ENCODE results near the gene SERTAD1. TPM values are rescaled to one million over a fixed set of nuclear protein-coding genes. Genes with fewer than 3 reads are reported as not detected.

SERTAD1 gene
- total RNA-seq, 1 donor from 2014 or later, result 2.0 TPM

DNA sequence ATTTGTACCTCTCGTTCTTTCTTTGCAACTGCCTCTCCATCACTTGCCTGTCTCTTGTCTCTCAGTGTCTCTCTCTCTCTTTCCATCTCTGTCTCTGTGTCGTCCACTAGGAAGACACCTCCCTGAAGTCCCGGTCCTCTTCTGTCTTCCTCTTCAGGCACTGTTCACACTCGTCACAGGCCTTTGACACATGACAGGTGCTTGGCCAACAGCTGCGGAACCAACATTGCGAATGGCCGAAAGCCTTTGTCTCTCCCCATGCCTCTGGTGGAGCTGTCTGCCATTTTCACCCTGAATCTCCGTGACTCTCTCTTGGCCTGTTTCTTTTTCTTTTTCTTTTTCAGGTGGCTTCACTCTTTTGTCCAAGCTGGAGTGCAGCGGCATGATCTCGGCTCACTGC is 38.6 kb downstream of the SERTAD1 start:
- DNase-seq (ENCODE audit: low spot score in 2 of 2), result no peak
- no peak for FAIRE-seq

- DNase-seq (ENCODE audit: low spot score in 2 of 2), result no peak
- no peak for FAIRE-seq
Measured at GRCh38 chr19:40383668-40384248, 42.0 kb downstream of the SERTAD1 start.

DNA sequence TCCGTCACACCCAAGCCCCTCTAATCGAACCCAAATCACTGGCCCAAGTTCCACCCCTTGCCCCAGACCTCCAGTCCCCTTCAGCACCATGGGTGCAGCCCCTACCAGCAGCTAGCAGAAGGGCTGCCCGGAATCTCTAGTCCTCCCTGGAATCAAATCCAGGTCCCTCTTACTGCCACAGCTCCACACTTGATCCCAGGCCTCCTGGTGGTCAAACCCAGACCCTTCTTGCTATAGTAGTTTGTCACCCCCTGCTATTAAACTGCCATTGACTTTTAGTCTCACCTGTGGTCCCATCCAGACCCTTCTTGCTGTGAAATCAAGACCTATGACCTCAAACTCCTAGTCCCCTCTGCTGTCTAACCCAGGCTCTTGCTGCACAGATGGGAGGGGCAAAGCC is 44.5 kb downstream of the SERTAD1 start:
- FAIRE-seq (no peak), DNase-seq (ENCODE audit: low spot score in 2 of 2) (no peak)

DNA sequence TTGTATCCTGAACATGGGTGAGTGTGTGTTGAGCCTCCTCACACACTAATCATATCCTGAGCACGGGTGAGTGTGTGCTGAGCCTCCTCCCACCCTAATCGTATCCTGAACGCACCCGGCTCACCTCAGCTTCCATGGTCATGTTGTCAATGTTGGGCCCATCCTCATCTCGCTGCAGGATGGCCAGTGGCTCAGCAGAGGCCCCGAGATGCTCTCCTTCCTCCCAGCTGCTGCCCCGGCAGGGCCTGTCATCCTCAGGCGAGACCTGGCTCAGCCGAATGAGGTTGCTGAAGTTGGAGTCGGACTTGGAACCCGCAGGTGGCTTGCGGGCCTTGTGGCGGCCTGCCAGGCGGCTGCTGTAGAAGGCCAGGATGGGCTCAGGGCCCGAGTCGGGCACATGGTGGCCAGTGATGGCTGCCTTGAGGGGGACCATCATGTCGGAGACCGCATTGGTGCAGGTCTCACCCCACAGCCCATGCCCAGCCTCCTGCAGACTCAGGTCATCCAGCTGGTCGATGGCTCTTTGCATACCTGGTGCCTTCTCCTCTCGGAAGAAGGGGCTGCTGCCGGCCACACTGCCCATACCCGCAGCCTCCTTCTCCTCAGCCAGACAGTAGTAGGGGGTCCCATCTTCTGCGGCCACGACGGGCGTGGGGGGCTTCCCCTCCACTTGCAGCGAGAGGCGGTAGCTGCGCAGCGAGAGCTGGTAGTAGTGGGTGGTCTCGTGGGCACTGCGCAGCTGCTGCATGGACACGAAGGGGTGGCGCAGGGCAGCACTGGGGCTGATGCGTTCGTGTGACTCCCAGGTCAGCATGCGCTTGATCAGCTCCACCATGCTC is 45.4 kb downstream of the SERTAD1 start:
- FAIRE-seq, result no peak
- DNase-seq (ENCODE audit: low spot score in 2 of 2), result no peak

DNA sequence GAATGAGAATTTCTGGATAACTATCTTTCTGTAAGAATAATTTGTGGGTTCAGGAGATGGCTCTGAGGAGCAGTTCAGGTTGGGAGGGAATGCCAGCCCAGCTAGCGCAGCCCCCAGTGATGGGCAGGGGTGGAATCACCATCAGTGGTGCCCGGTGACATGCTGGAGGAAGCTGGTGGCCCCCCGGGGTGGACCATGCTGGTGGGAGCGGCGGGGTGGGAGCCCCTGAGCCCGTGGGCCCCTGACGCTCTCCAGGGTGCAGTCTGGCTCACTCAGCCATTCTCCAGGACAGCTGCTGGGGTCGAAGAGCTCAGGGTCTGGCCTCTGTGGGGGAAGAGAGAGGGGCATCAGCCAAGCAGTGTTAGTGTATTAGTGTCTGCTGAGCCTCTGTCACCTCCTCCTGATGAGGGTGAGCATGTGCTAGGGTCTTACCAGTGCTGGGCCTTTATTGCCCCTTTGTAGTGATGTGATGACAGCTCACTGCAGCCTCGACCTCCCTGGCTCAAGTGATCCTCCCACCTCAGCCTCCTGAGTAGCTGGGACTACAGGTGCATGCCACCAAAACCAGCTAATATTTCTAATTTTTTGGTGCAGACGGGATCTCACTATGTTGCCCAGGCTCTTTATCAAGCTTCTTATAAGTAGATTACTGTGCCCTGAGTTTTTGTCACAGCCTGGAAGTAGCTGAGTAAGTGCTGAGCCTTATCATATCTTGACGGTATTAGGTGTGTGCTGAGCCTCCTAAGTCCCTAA is 46.2 kb downstream of the SERTAD1 start:
- no peak for FAIRE-seq
- no peak for DNase-seq (ENCODE audit: low spot score in 2 of 2)

DNA sequence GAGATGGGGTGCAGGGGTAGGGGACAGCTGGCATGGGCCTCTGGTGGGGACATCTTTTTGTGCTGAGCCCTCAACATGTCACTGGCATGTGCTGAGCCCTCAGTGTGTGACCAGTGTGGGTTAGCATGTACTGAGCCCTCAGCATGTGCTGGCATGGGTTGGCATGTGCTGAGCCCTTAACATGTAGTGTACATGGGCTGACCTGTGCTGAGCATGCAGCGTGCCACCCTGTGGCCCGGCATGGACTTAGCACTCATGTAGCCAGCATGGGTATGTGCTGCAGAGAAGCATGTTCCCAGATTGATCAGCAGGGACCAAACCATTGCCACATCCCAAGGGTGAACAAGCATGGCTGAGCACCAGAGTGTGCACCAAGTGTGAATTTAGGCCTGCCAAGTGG is 47.3 kb downstream of the SERTAD1 start:
- no peak for FAIRE-seq
- no peak for DNase-seq (ENCODE audit: low spot score in 2 of 2)

GRCh38 chr19:40377876-40378385 is 47.9 kb downstream of the SERTAD1 start:
- no peak for FAIRE-seq
- DNase-seq (ENCODE audit: low spot score in 2 of 2), result no peak

- DNase-seq (ENCODE audit: low spot score in 2 of 2) (no peak), FAIRE-seq (no peak)
Measured at GRCh38 chr19:40376286-40376862, 49.4 kb downstream of the SERTAD1 start.

- no peak for FAIRE-seq
- no peak for DNase-seq (ENCODE audit: low spot score in 2 of 2)
Measured at GRCh38 chr19:40374084-40374483, 51.7 kb downstream of the SERTAD1 start.

DNA sequence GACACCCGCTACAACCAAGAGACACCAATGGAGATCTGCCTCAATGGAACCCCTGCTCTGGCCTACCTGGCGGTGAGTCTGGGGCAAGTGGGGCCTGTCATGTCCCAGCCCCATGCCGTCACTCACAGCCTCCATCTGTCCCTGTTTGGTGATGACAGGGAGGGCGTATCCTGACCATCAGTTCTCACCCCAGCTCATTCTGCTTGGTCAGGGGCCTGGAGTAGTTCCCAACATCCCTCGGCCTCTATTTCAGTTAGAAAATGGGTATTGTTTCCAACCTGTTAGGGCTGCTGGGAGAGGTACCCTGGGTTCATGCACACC is 54.0 kb downstream of the SERTAD1 start:
- FAIRE-seq (no peak), DNase-seq (ENCODE audit: low spot score in 2 of 2) (no peak)

Small RNA genes within 50 kb of the gene (small RNA-seq; reads per million reads assigned to genes)
- gene RF00017, result not detected

Other genes with a start within 250 kb of the SERTAD1 start
- gene MAP3K10, start 234.6 kb downstream of the SERTAD1 start, total RNA-seq, result 31.4 TPM
- 37.5 TPM for gene TTC9B, start 207.6 kb downstream of the SERTAD1 start, total RNA-seq
- 0.41 TPM for gene CCNP, start 199.3 kb downstream of the SERTAD1 start, total RNA-seq
- 34.6 TPM for gene AKT2, start 140.6 kb downstream of the SERTAD1 start, total RNA-seq
- gene C19orf47, start 77.6 kb downstream of the SERTAD1 start, total RNA-seq, result 9.8 TPM
- gene PLD3, start 77.3 kb downstream of the SERTAD1 start, total RNA-seq, result 112 TPM
- not detected for gene HIPK4, start 35.8 kb downstream of the SERTAD1 start, total RNA-seq
- gene PRX, start 12.6 kb downstream of the SERTAD1 start, total RNA-seq, result 1.2 TPM
- 7.3 TPM for gene SERTAD3, start 18.3 kb upstream of the SERTAD1 start, total RNA-seq
- gene BLVRB, start 39.8 kb upstream of the SERTAD1 start, total RNA-seq, result 29.3 TPM
- 23.2 TPM for gene SPTBN4, start 41.0 kb upstream of the SERTAD1 start, total RNA-seq
- gene SHKBP1, start 150.9 kb upstream of the SERTAD1 start, total RNA-seq, result 1.6 TPM
- 25.3 TPM for gene LTBP4, start 175.4 kb upstream of the SERTAD1 start, total RNA-seq